Heart left ventricle (tissue), 13 donors: ENCODE results near the gene SCN4A.
"Not testable (repeated sequence)": the region's sequence is repeated elsewhere in the genome, so short reads cannot be mapped to it uniquely, and the experiment has no call there.

Experiments used
- POLR2A ChIP-seq, 2 donors: fragments of 450-650 bp; IDR thresholded peaks; one replicate each; pipeline ENCODE4 v1.6.1; 2017; ENCODE audit warnings: antibody characterized with exemption in 2 of 2, mild to moderate bottlenecking in 2 of 2, moderate library complexity in 2 of 2
- TF ChIP-seq, protein P1 (sequence below), 12 donors: fragments of 200-600 bp; sonication (generic) in 4 of 12; IDR thresholded peaks; one replicate each; pipeline versions ENCODE4 v1.5.0 to v1.8.0; 2018 to 2022; ENCODE audit warnings: antibody characterized with exemption in 12 of 12, mild to moderate bottlenecking in 5 of 12
- donor health status: ischemic (EF 13 %, LVEDD 7.1; RV severe dilation, severe dysfunction).
- donor health status: DM: no; HTN: yes; CAD: no.
- donor health status: DM: no; HTN: no; CAD: no.
- donor health status: ischemic (EF 25% LVEDD 6.9; RV normal size, moderate dysfunction).
- donor health status: ischemic (EF 25% LVEDD 5.7; RV mildly dilated, moderate dysfunction).
- donor health status: ischemic (EF 35%, LVEDD 5.7; RV mildly dilated, moderate dysfunction).
- donor health status: nonischemic (EF 11% LVEDD 7.7; RV severe dilation, severe dysfunction).
- donor health status: DM: yes; HTN: yes; CAD: no.
- donor health status: PGD.
- donor health status: ischemic (EF 29% LVEDD 5.4; RV normal size, mild dysfunction).
- donor health status: nonischemic (EF 23%, LVEDD 6.1; RV moderate dilation, normal function).

GRCh38 chr17:64019551-64019961 is 46.8 kb upstream of the SCN4A start:
- TF ChIP-seq, protein P1, sequence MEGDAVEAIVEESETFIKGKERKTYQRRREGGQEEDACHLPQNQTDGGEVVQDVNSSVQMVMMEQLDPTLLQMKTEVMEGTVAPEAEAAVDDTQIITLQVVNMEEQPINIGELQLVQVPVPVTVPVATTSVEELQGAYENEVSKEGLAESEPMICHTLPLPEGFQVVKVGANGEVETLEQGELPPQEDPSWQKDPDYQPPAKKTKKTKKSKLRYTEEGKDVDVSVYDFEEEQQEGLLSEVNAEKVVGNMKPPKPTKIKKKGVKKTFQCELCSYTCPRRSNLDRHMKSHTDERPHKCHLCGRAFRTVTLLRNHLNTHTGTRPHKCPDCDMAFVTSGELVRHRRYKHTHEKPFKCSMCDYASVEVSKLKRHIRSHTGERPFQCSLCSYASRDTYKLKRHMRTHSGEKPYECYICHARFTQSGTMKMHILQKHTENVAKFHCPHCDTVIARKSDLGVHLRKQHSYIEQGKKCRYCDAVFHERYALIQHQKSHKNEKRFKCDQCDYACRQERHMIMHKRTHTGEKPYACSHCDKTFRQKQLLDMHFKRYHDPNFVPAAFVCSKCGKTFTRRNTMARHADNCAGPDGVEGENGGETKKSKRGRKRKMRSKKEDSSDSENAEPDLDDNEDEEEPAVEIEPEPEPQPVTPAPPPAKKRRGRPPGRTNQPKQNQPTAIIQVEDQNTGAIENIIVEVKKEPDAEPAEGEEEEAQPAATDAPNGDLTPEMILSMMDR (IDR thresholded peaks at IDR 0.05), result not testable (repeated sequence)
- not testable (repeated sequence) for TF ChIP-seq POLR2A (IDR thresholded peaks at IDR 0.05)
